Hepatocyte (in vitro differentiated cells): ENCODE results near the gene ESD. TPM values are rescaled to one million over a fixed set of nuclear protein-coding genes. Genes with fewer than 3 reads are reported as not detected.

ENCODE experiments used
- DNase-seq: peaks from one replicate; pipeline ENCODE4 v3.0.0-alpha.2; 2016; ENCODE audit warnings: low spot score
- H2AFZ ChIP-seq: fragments of 200-600 bp; sonication (generic); 2 replicates; pipeline ENCODE4 v1.6.0; 2016; ENCODE audit warnings: antibody characterized with exemption, mild to moderate bottlenecking
- H3K27ac ChIP-seq: fragments of 200-600 bp; sonication (generic); 2 replicates; pipeline ENCODE4 v1.5.1; 2016; ENCODE audit warnings: mild to moderate bottlenecking
- H3K27me3 ChIP-seq: fragments of 200-600 bp; sonication (generic); 2 replicates; pipeline ENCODE4 v1.6.1; 2016
- H3K36me3 ChIP-seq: fragments of 200-600 bp; sonication (generic); replicated peaks from 2 replicates; pipeline ENCODE4 v1.5.1; 2016; ENCODE audit warnings: low read depth; ENCODE audit not compliant: insufficient read depth
- H3K4me1 ChIP-seq: fragments of 200-600 bp; sonication (generic); 2 replicates; pipeline ENCODE4 v1.5.1; 2016; ENCODE audit warnings: mild to moderate bottlenecking, moderate library complexity; ENCODE audit not compliant: insufficient read depth
- H3K4me2 ChIP-seq: fragments of 200-600 bp; sonication (generic); 2 replicates; pipeline ENCODE4 v1.6.0; 2016
- H3K4me3 ChIP-seq: fragments of 200-600 bp; sonication (generic); 2 replicates; pipeline ENCODE4 v1.5.1; 2016; ENCODE audit warnings: mild to moderate bottlenecking
- H3K79me2 ChIP-seq: fragments of 200-600 bp; sonication (generic); 2 replicates; pipeline ENCODE4 v1.6.0; 2017; ENCODE audit warnings: mild to moderate bottlenecking
- H3K9me2 ChIP-seq: fragments of 200-600 bp; sonication (generic); replicated peaks from 2 replicates; pipeline ENCODE4 v1.6.0; 2017; ENCODE audit warnings: mild to moderate bottlenecking; ENCODE audit not compliant: insufficient read depth
- H3K9me3 ChIP-seq: fragments of 200-600 bp; sonication (generic); 2 replicates; pipeline ENCODE4 v1.5.1; 2016; ENCODE audit warnings: low read depth, mild to moderate bottlenecking
- H4K20me1 ChIP-seq: fragments of 200-600 bp; sonication (generic); 2 replicates; pipeline ENCODE4 v1.6.0; 2016; ENCODE audit warnings: mild to moderate bottlenecking; ENCODE audit not compliant: insufficient read depth, poor library complexity, severe bottlenecking
- EZH2 ChIP-seq: fragments of 200-600 bp; sonication (generic); IDR thresholded peaks from 2 replicates; pipeline ENCODE4 v1.6.1; 2016; ENCODE audit warnings: antibody characterized with exemption, mild to moderate bottlenecking, borderline replicate concordance
- EZH2phosphoT487 ChIP-seq: fragments of 200-600 bp; sonication (generic); IDR thresholded peaks from one replicate; pipeline ENCODE4 v1.6.1; 2018; ENCODE audit warnings: antibody characterized with exemption, mild to moderate bottlenecking, low read depth, moderate library complexity; ENCODE audit not compliant: unreplicated experiment, severe bottlenecking
- WGBS: methylation state at CpG from one replicate; pipeline ENCODE4 v1.1.6; 2016; ENCODE audit warnings: low lambda C conversion rate; ENCODE audit errors: missing lambda C conversion rate; 5-methylcytosine and 5-hydroxymethylcytosine counted together
- polyA plus RNA-seq: library from polyadenylated mRNA; unstranded; fragments of >200 nt; fragmentation: Nextera tagmentation; extraction: Ambion mirVana; gene quantifications from 2 replicates; pipeline ENCODE4 v1.2.1, GENCODE V29; 2016
- total RNA-seq: library from RNA; depleted of rRNA; stranded (reverse); fragments of >200 nt; gene quantifications from 2 replicates; pipeline ENCODE4 v1.2.3, GENCODE V29; 2014
- TF ChIP-seq, protein P1 (sequence below): fragments of 200-600 bp; sonication (generic); IDR thresholded peaks from 2 replicates; pipeline ENCODE4 v1.5.1; 2016; ENCODE audit warnings: antibody characterized with exemption, mild to moderate bottlenecking; ENCODE audit not compliant: poor library complexity

Gene ESD
- total and polyA plus RNA-seq, 2 experiments from 2014 or later: 127 to 129 TPM

DNA sequence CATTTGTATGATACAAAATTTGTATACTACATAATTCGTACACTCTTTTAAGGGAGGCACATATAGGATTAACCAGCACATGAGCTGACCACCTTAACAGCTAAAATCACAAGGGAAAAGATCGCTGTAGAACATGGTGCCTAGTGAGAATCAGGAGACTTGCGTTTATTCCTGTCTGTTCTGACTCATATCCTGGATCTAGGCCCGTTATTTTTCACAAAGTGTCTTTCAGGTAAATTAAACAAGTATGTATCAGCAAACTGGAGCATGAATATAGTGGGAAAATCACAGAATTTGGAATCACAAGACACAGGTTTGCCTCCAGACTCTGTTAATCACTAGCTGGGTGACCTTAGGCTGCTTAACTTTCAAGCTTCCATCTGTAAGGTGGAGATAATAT, 47.5 kb upstream of the ESD start:
- H2AFZ ChIP-seq: no peak overlapping the region
- WGBS: 81% methylated on average over 4 of the region's 4 CpGs
- H3K9me2 ChIP-seq: no peaks in the 10 kb centered on the region
- H3K27ac ChIP-seq: no peak overlapping the region
- no peaks in the 10 kb centered on the region for H4K20me1 ChIP-seq
- H3K27me3 ChIP-seq: no peaks in the 10 kb centered on the region
- DNase-seq: no peak
- no peaks in the 10 kb centered on the region for H3K36me3 ChIP-seq
- no peaks in the 10 kb centered on the region for H3K4me1 ChIP-seq
- no peaks in the 10 kb centered on the region for H3K79me2 ChIP-seq
- no peak overlapping the region for H3K4me2 ChIP-seq
- H3K9me3 ChIP-seq: no peaks in the 10 kb centered on the region
- TF ChIP-seq, protein P1, sequence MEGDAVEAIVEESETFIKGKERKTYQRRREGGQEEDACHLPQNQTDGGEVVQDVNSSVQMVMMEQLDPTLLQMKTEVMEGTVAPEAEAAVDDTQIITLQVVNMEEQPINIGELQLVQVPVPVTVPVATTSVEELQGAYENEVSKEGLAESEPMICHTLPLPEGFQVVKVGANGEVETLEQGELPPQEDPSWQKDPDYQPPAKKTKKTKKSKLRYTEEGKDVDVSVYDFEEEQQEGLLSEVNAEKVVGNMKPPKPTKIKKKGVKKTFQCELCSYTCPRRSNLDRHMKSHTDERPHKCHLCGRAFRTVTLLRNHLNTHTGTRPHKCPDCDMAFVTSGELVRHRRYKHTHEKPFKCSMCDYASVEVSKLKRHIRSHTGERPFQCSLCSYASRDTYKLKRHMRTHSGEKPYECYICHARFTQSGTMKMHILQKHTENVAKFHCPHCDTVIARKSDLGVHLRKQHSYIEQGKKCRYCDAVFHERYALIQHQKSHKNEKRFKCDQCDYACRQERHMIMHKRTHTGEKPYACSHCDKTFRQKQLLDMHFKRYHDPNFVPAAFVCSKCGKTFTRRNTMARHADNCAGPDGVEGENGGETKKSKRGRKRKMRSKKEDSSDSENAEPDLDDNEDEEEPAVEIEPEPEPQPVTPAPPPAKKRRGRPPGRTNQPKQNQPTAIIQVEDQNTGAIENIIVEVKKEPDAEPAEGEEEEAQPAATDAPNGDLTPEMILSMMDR: no peak
- no peak for TF ChIP-seq EZH2phosphoT487
- TF ChIP-seq EZH2: no peak
- H3K4me3 ChIP-seq: no peak overlapping the region

DNA sequence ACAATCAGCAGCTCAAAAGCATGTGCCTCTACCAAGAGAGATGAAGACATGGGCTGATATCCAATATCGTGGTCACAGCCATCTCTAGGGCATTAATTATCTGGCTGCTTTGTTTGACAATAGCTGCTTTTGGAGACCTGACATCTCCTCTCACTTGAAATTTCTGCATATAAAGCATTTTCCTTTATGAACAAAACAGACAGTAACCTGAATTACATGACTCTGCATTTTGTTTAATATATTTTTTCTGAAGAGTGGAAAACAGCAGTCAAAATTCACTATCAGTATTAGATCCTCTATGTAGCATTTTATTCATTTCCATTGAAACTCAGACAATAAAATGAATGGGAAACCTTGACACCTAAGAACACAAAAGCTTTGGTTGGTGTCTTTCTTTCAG, 42.4 kb upstream of the ESD start:
- no peak overlapping the region for H3K27ac ChIP-seq
- no peak overlapping the region for H3K4me3 ChIP-seq
- H3K36me3 ChIP-seq: no peaks in the 10 kb centered on the region
- TF ChIP-seq, protein P1: no peak
- TF ChIP-seq EZH2phosphoT487: no peak
- TF ChIP-seq EZH2: no peak
- H3K4me2 ChIP-seq: no peak overlapping the region
- H4K20me1 ChIP-seq: no peaks in the 10 kb centered on the region
- no peaks in the 10 kb centered on the region for H3K79me2 ChIP-seq
- no peaks in the 10 kb centered on the region for H3K4me1 ChIP-seq
- no peak overlapping the region for H2AFZ ChIP-seq
- DNase-seq: no peak
- H3K9me3 ChIP-seq: no peaks in the 10 kb centered on the region
- WGBS: 88% methylated on average over 1 of the region's 1 CpG
- H3K27me3 ChIP-seq: no peaks in the 10 kb centered on the region
- no peaks in the 10 kb centered on the region for H3K9me2 ChIP-seq

DNA sequence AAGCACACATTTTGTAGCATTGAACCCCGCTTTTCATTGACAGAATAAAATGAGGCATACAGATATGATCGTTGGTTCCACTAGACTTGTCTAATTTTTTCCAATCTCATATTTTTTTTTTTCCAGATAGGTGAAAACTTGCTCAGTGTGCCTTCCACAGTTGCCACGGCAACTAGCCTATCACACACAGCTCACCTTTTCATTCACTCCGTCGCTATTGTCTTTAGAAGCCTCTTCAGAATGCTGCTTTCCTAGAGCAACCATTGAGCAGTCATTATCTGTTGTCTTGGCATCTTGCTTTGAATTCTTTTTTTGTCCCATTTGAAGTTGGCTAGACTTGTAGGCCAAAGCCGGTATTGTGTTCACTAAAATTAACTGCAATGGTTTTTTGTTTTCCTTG, 37.7 kb upstream of the ESD start:
- Histone ChIP-seq H2AFZ (no peak overlapping the region), H4K20me1 (no peaks in the 10 kb centered on the region), H3K36me3 (no peaks in the 10 kb centered on the region), H3K4me2 (no peak overlapping the region), H3K27ac (no peak overlapping the region), H3K4me1 (no peaks in the 10 kb centered on the region), H3K9me3 (no peaks in the 10 kb centered on the region), H3K4me3 (no peak overlapping the region), H3K27me3 (no peaks in the 10 kb centered on the region), H3K9me2 (no peaks in the 10 kb centered on the region), H3K79me2 (no peaks in the 10 kb centered on the region)
- DNase-seq: no peak
- 87% methylated on average over 6 of the region's 6 CpGs for WGBS
- TF ChIP-seq, protein P1: no peak
- no peak for TF ChIP-seq EZH2phosphoT487
- TF ChIP-seq EZH2: no peak

DNA sequence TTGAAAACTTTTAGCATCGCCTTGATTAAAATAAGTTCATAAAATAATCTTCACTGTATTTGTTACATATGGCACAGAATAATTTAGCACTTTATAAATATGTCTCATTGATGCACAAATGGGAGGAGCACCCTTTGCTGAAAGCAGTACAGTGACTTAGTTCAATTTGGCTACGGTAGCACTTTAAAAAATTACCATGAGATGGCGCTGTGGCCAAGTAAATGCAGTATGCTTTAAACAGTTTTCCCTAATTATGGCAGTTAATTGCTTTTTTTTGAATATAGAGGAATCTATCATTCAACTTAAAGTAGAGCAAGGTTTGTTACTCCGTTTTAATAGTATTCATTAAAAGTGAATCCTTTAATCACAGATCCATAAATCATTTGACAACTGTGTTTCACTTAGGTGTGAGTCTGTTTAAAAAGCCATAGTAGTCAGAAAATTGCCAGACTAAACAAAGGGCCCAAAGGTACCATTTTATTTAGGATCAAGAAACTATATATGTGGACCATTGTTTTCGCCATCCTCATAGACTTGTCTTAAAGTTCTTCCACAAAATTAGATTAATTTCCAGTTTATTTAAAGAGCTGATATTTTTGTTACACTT, 34.7 kb upstream of the ESD start:
- no peaks in the 10 kb centered on the region for H3K4me1 ChIP-seq
- H3K79me2 ChIP-seq: no peaks in the 10 kb centered on the region
- H4K20me1 ChIP-seq: no peaks in the 10 kb centered on the region
- H3K4me3 ChIP-seq: no peak overlapping the region
- DNase-seq: peak; percentile 66
- H3K9me3 ChIP-seq: no peaks in the 10 kb centered on the region
- no peak overlapping the region for H3K4me2 ChIP-seq
- 9% methylated on average over 5 of the region's 5 CpGs for WGBS
- H3K9me2 ChIP-seq: no peaks in the 10 kb centered on the region
- no peak overlapping the region for H3K27ac ChIP-seq
- no peaks in the 10 kb centered on the region for H3K27me3 ChIP-seq
- no peak overlapping the region for H2AFZ ChIP-seq
- H3K36me3 ChIP-seq: no peaks in the 10 kb centered on the region
- no peak for TF ChIP-seq EZH2
- TF ChIP-seq, protein P1: peak; percentile 90
